IPS-NIHi11 (cell line): Measurements from ENCODE around the gene ZFAND2A.
"Not testable (repeated sequence)": the region's sequence is repeated elsewhere in the genome, so short reads cannot be mapped to it uniquely, and the experiment has no call there.

Source experiments
- DNase-seq: peaks from one replicate; pipeline ENCODE4 v3.0.0; 2012; ENCODE audit warnings: mixed read lengths, low spot score

The ZFAND2A gene, protein sequence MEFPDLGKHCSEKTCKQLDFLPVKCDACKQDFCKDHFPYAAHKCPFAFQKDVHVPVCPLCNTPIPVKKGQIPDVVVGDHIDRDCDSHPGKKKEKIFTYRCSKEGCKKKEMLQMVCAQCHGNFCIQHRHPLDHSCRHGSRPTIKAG

DNA sequence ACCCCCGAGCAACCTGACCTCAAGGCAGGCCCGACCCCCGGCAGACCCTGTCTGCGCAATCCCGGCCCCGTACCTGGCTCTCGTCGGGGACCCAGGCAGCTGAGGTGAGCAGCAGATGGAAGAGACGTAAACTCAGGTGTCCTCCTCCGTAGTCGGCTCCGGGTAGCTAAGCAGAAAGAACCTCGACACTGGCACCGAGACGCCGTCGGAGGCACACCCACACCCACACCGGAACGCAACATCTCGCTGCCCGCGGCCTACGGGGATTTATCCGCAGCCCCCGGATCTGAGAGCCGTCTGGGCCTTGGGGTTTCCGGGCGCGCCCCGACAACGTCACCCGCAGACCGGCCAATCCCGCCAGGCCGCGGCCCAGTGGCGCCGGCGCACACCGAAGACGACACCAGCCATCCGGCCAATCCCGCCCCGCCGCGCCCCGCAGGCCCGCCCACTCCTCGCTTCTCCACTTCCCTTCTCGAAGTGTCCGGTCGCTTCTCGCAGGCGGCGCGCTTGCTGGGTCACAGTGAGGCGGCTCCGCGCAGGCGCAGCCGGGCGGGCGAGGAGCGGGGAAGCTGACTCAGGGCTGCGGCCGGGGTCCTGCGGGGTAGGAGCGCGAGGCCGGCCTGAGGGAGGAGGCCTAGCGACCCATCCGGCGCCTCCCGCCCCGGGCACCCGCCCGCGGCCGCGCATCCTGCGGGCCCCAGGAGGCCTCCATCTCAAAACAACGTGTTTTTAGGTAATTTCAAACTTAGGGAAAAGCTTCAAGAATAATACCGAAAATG is at the start of gene ZFAND2A:
Gene ZFAND2A, minus strand, starts transcription at position 306 of the 779 bp plus-strand sequence. CDS start 1,984 bp downstream, outside the sequence.
- peak; percentile 100 for DNase-seq

DNA sequence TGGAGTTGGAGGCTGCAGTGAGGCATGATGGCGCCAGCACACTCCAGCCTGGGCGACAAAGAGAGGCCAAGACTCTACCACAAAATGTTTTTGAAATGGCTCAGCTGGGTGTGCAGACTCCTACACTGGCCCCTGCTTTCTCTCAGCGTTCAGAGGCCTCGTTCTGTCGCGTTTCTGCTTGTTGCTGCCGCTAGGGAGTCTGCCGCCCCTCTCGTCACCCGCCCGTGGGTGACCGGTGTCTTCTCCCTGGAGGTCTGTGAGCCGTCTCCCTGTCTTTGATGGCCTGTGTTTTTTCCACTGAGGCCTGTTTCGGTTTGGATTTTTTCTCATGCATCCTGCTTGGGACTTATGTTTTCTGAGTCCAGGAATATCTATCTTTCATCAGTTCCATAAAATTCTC is 49.1 kb upstream of the ZFAND2A start:
- DNase-seq: no peak

DNA sequence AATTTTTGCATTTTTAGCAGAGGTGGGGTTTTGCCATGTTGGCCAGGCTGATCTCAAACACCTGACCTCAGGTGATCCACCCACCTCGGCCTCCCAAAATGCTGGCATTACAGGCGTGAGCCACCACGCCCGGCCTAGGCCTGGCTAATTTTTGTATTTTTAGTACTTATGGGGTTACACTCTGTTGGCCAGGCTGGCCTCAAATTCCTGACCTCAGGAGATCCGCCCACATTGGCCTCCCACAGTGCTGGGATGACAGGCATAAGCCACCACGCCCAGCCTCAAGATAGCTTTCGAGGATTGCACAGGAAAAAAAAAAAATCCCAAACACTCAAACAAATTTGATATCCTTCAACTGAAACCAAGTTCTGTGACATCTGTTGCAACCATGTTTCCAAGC is 45.7 kb upstream of the ZFAND2A start:
- not testable (repeated sequence) for DNase-seq

DNA sequence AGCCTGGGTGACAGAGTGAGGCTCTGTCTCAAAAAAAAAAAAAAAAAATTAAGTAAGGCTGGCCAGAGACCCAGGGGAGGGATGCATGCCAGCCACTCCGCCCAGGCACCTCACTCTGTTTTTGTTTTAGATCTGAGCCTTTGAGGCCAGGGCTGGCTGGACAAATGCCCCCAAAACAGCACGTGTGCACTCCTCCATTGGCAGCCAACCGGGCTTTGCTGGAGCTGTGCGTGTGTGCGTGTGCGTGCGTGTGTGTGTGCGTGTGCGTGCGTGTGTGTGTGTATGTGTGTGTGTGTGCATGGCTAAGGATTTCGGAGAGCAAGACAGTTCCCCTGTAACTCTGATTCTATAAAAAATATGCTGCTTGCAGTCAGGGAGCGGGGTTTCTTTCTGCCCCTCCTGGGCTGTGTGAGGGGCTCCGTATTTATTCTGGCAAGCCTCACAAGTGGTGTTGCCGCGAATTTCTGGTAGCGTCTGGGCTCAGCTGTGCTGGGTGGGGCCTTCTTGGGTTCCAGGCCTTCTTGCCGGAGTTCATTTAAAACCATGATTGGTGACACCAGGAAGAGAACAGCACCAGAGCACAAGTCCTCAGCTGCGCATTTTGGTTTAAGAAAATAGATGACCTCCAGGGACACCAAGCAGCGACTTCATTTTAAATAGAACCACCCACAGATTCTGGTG is 44.6 kb upstream of the ZFAND2A start:
- no peak for DNase-seq

DNA sequence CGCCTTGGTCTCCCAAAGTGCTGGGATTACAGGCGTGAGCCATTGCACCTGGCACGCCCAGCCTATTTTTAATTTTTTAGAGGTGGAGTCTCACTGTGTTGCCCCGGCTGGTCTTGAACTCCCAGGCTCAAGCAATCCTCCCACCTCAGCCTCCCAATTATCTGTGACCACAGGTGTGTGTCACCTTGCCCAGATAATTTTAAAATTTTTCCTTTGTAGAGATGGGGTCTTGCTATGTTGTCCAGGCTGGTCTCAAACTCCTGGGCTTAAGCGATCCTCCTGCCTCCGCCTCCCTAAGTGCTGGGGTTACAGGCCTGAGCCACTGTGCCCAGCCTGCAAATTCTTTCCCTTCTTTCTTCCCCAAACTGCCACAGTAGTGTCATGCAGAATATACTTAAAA is 42.9 kb upstream of the ZFAND2A start:
- not testable (repeated sequence) for DNase-seq

DNA sequence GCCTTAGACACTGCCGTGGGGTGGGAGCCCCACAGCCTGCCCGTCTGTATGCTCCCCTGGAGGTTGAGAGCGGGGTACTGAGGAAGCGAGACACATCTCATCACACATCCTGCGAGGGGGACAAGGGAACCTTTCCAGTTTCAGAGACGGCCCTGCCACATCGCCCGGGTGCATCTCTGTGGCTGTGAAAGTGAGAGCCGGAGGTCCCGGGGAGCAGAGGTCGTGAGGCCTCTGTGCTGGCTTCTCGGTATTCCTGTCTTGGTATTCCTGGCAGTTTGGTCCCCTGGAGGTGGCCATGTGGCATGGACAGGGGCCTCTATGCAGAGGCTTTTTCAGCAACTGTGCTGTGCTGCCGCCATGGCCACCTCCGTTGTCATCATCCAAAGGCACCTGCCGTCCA is 41.9 kb upstream of the ZFAND2A start:
- DNase-seq: no peak

DNA sequence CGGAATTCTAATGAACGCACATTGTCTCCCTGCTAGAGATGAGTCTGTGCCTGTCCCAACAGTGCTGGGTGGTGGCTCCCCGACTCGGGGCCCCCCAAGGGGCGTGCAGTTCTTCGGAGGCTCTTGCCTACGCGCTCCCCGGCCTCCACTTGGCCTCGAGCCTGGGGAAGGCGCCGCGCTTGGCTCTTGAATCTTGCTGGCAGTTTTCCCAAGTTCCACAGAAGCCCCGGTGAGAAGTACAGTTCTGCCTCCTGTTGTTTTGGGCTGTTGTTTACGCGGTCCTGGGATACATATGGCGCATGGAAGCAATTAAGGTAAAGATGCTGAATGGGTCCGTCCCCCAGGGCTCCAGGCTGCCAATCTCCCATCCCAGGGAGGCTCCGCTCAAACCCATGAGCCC is 40.0 kb upstream of the ZFAND2A start:
- no peak for DNase-seq

DNA sequence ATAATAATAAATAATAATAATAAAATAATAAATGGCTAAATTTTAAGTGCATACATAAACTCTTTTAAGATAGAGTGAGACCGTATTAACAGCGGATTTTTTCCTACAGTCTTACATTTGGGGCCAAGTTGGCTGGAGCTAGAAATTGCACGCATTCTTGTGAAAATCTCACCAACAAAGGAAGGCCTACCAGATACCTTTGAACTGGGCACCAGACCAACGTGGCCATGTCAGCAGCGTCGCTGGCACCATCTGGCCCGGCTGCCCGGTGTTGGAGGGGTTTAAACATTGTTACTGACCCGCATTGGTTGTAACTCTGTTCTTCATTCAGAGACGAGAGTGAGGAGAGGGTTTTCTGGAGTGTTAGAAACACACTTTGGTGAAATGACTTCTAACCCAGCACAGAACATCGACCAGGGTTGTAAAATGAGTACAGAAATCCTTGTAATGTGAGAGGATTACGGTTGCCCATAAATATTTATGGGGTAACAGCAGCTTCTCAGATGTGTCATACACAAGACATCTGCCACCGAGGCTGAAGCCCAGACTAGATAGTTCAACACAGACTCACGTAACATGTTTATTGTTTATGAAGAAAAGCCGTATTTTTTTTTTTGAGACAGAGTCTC is 38.1 kb upstream of the ZFAND2A start:
- no peak for DNase-seq

DNA sequence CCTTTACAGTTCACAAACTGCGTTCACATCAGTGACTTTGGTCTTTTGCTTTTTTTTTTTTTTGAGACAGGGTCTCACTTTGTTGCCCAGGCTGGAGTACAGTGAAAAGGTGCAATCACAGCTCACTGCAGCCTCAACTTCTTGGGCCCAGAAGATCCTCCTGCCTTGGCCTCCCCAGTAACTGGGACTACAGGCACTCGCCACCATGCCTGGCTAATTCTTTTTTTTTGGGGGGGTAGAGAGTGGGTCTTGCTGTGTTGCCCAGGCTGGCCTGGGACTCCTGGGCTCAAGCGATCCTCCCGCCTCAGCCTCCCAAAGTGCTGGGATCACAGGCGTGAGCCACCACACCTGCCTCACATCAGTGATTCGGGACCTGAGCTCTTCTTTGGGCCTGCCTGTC is 37.0 kb upstream of the ZFAND2A start:
- no peak for DNase-seq

DNA sequence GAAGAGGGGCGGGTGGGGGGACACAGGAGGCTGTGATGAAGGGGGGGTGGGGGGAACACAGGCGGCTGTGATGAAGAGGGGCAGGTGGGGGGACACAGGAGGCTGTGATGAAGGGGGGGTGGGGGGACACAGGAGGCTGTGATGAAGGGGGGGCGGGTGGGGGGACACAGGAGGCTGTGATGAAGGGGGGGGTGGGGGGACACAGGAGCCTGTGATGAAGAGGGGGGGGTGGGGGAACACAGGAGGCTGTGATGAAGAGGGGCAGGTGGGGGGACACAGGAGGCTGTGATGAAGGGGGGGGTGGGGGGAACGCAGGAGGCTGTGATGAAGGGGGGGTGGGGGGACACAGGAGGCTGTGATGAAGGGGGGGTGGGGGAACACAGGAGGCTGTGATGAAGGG is 36.4 kb upstream of the ZFAND2A start:
- DNase-seq: not testable (repeated sequence)

DNA sequence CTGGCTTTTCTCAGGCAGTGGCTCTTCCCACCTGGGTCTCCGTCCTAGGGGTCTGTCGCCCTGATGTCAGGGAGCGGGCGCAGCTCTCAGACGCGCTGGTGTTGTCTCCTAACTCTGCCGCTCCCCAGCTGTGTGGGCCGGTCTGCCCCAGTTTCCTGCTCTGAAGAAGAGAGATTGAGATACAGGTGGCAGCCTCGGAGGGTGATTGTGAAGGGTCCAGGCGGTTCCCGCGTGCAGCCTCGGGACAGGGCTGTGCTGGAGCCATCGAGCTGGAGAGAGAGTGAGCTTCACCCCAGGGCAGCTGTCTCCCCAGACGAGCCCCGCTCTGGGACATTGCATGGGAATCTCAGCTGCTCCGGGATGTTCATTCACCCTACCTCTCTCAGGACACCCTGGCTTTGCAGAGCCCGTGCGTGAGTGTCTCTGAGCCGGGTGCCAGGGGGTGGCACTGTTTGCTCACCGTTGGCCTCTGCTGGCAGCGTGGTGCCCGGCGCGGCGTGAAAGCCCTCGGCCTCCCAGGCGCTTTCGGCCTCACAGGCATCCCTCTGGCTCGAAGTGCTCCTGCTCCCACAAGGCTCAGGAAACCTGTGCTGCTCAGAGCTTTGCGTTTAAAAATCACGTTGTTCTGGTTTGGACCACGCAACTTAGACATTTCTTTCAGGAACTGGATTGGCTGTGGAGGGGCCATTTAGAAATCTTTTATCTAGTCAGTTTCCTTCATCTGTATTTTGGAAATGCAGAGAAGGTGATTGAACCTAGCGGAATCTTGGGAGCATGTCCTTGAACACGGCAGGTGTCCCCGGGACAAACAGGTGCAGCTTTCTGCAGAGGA is 33.8 kb upstream of the ZFAND2A start:
- DNase-seq: peak; percentile 74

DNA sequence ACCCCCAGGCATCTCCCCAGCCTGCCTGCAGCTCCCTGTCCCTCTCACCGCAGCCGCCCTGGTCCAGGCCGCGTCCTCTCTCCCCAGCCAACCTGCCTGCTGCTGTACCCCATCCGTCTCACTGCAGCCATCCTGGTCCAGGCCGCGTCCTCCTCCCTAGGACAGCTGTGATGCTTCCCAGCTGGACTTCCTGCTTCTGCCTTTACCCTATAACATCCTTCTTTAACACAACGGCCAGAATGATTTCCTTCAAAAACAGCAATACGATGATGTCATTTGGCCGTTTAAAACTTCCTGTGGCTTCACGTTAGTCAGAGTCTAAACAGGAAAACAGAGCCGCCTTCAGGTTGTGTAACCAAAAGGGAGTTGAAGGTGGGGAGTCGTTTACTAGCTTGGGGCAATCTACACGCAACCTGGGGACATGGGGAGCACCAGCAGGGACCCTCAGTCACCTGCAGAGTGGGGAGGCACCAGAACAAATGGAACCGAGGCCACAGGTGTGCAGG is 32.2 kb upstream of the ZFAND2A start:
- no peak for DNase-seq

DNA sequence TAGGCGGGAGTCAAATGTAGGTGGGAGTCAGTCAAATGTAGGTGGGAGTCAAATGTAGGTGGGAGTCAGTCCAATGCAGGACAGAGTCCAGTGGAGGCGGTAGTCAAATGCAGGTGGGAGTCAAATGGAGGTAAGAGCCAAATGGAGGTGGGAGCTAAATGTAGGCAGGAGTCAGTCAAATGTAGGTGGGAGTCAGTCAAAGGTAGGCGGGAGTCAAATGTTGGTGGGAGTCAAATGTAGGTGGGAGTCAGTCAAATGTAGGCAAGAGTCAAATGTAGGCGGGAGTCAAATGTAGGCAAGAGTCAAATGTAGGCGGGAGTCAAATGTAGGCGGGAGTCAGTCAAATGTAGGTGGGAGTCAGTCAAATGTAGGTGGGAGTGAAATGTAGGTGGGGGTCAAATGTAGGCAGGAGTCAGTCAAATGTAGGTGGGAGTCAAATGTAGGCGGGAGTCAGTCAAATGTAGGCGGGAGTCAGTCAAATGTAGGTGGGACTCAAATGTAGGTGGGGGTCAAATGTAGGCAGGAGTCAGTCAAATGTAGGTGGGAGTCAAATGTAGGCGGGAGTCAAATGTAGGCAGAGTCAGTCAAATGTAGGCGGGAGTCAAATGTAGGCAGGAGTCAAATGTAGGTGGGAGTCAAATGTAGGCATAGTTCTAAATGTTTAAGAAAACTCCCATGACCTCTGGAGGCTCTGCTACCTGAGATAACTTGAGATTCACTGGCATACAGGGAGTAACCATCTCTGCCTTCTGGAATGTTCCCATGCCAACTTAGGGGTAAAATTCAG is 30.2 kb upstream of the ZFAND2A start:
- no peak for DNase-seq

DNA sequence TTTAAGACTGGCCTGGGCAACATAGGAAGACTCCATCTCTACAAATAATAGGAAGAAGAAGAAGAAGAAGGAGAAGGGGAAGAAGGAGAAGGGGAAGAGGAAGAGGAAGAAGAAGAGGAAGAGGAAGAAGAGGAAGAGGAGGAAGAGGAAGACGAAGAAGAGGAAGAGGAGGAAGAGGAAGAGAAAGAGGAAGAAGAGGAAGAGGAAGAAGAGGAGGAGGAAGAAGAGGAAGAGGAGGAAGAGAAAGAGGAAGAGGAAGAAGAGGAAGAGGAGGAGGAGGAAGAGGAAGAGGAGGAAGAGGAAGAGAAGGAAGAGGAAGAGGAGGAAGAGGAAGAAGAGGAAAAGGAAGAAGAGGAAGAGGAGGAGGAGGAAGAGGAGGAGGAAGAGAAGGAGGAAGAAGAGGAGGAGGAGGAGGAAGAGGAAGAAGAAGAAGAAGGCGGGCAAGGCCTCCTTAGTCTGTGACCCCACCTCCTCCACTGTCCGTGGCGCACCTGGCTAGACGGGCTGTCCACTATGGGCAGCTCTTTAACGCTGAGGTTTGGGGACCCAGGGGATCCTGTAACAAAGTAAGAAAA is 28.8 kb upstream of the ZFAND2A start:
- no peak for DNase-seq

DNA sequence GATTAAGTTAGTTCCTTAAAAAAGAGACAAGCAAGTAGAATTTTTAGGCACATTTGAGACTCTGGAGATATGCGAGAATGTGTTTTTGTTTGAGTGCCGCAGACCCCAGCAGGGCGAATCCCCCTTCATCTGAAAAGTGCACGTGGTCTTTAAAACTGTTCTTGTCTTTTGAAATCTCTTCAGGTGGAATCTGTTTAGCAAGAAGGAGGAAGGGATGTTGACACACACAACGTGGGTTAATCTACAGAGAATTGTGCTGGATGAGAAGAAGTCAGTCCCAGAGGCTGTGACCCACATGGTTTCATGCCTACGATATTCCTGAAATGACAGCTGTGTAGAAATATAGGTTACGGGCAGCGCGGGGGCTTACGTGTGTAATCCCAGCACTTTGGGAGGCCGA is 27.1 kb upstream of the ZFAND2A start:
- no peak for DNase-seq

DNA sequence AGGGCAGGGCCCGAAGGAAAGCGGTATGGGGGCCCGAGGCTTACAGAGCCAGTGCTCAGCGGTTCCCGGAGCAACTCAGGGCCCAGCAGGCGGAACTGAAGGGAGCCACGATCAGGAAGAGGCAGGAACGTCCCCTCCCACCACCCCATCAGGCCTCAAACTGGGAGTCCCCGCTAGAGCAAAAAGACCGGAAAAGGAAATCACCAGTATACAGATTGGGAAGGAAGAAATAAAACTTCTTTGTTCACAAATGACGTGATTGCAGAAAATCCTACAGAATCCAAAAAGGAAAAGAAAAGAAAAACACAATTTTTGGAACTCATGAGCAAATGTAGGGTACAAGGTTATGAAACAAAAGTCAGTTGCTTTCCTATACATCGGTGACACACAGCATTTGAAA is 21.6 kb upstream of the ZFAND2A start:
- DNase-seq: no peak

DNA sequence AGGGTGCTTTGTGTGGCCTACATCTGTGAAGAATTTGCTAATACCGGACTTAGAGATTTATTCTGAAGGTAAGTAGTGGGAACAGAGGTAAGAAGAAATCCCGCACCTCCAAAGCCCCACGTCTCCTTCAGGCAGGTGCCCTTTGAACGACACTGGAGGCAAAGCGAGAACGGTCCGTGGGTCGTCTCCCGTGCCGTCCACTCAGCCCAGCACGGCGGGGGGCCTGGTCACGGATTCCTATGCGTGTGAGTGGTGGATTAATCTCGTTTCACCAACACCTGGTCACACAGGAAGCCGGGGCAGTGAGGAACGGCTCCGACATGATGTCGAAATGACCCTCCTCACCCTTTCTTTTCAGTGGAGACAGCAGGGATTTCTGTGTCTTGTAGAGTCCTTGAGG is 21.0 kb upstream of the ZFAND2A start:
- DNase-seq: no peak

DNA sequence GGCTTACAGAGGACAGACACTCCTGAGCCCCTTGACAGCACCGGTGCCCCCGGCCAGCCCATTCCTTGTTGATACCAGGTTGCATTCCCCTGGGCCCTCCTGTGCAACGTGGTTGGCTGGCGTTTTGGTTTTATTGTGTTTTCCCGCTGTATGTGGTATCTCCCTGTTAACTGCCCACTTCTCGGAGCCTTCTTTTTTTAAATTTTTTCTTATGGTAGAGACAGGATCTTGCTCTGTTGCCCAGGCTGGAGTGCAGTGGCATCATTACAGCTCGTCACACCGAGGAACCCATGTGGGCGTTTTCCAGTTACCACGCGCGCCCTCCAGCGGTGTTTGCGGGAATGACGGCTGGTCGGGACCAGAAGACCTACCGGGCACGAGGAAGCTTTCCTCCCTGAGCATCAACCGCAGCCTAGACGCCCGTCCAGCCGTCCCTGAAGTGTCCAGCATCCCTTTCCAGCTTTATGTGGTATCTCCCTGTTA is 16.9 kb upstream of the ZFAND2A start:
- DNase-seq: peak; percentile 78

DNA sequence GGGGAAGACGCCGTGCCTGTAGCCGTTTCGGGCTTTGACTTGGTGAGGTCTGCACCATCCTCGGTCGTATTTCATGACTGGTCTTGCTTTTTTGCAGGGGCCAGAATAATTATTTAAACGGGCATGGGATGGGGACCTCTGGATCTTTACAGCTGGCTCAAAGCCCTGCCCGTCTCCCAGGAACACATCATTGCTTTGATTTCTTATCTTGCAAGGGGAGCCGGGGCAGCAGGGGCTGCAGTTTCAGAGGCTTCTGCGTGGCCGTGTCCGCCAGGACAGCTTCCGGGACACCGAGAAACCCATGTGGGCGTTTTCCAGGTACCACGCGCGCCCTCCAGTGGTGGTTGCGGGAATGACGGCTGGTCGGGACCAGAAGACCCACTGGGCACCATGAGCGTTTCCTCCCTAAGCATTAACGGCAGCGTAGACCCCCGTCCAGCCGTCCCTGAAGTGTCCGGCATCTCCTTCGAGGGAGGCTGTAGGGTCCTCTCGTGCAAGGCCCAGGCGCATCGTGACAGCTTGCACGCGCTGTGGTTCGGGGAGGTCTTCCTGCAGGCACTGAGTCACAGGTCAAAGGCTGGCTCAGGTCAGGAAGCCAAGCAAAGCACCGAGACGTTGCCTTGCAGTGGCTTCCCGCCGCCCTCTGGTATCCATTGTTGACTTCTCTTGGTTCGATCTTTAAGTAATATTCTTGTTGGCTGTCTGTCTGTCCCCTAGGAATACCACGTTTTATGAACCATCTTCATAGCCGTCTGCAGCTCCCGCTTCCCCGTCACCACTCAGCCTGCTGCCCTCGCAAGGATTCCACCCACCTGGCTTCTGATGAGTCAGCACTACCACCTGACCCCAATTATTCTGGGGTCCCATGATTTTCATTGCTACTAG is 16.2 kb upstream of the ZFAND2A start:
- peak; percentile 85 for DNase-seq
